OCI-LY3 (cell line): ENCODE data around the gene CKS2.
"Not testable (repeated sequence)": the region's sequence is repeated elsewhere in the genome, so short reads cannot be mapped to it uniquely, and the experiment has no call there.

ENCODE experiments used
- CTCF ChIP-seq: fragments of 200-600, 300-600 bp; sonication (generic); IDR thresholded peaks from 2 replicates; pipeline ENCODE4 v1.5.1; 2014; ENCODE audit warnings: antibody characterized with exemption, low read length, low read depth
- EZH2phosphoT487 ChIP-seq: fragments of 200-600 bp; shearing (Covaris generic); IDR thresholded peaks from 2 replicates; pipeline ENCODE4 v1.6.1; 2018; ENCODE audit warnings: antibody characterized with exemption, mixed run types, low read depth

GRCh38 chr9:89282248-89282968, 28.6 kb upstream of the CKS2 start:
- not testable (repeated sequence) for TF ChIP-seq CTCF, EZH2phosphoT487
